HepG2 (cell line): Measurements from ENCODE around the gene DOCK1. TPM values are rescaled to one million over a fixed set of nuclear protein-coding genes. Genes with fewer than 3 reads are reported as not detected.
A peak's percentile ranks its signal among the peaks of the same experiment; 100 is the strongest.

Experiments used
- CENPX ChIP-seq: sonication (generic); formaldehyde crosslinking; IDR thresholded peaks from 2 replicates; pipeline ENCODE4 v1.9.0; 2021; ENCODE audit warnings: mild to moderate bottlenecking, missing genetic modification reagents, moderate library complexity
- EP300 ChIP-seq, 3 experiments: sonication (generic) in 1 of 3; formaldehyde crosslinking in 1 of 3; IDR thresholded peaks; 2 replicates each; pipeline versions ENCODE4 v1.5.1 to v1.6.1; 2011 to 2020; ENCODE audit warnings: low read depth in 2 of 3, low read length in 2 of 3, borderline replicate concordance in 1 of 3, improper control_type of control experiment in 1 of 3, mild to moderate bottlenecking in 1 of 3, missing genetic modification reagents in 1 of 3, moderate library complexity in 1 of 3
- FOXO1 ChIP-seq: sonication (generic); formaldehyde crosslinking; IDR thresholded peaks from 2 replicates; pipeline ENCODE4 v1.4.0; 2020; ENCODE audit warnings: missing genetic modification reagents
- IKZF4 ChIP-seq: sonication (generic); formaldehyde crosslinking; IDR thresholded peaks from 2 replicates; pipeline ENCODE4 v1.5.1; 2020; ENCODE audit warnings: borderline replicate concordance, mild to moderate bottlenecking, low read depth, missing genetic modification reagents; ENCODE audit errors: not compliant biosample characterization
- PCBP1 ChIP-seq: fragments of 200-400 bp; formaldehyde crosslinking; IDR thresholded peaks from 2 replicates; pipeline ENCODE4 v1.6.1; 2017; ENCODE audit warnings: mild to moderate bottlenecking, low read depth, low read length, borderline replicate concordance
- POLR2G ChIP-seq: fragments of 200-400 bp; formaldehyde crosslinking; IDR thresholded peaks from 2 replicates; pipeline ENCODE4 v1.6.1; 2018; ENCODE audit warnings: mild to moderate bottlenecking, low read depth, low read length, moderate library complexity
- RBM22 ChIP-seq: fragments of 200-400 bp; formaldehyde crosslinking; optimal IDR thresholded peaks from 2 replicates; pipeline ENCODE3; 2017; ENCODE audit warnings: mild to moderate bottlenecking, low read length, moderate library complexity
- TOE1 ChIP-seq: sonication (generic); formaldehyde crosslinking; IDR thresholded peaks from 2 replicates; pipeline ENCODE4 v1.4.0; 2020; ENCODE audit warnings: mild to moderate bottlenecking, missing genetic modification reagents
- ZNF317 ChIP-seq: sonication (generic); formaldehyde crosslinking; IDR thresholded peaks from 2 replicates; pipeline ENCODE4 v1.5.0; 2020; ENCODE audit warnings: mild to moderate bottlenecking, missing genetic modification reagents
- ZNF432 ChIP-seq: sonication (generic); formaldehyde crosslinking; IDR thresholded peaks from 2 replicates; pipeline ENCODE4 v1.5.0; 2020; ENCODE audit warnings: missing genetic modification reagents, mild to moderate bottlenecking, borderline replicate concordance
- ZNF674 ChIP-seq: sonication (generic); formaldehyde crosslinking; IDR thresholded peaks from 2 replicates; pipeline ENCODE4 v1.5.0; 2020; ENCODE audit warnings: low read depth, mild to moderate bottlenecking, missing genetic modification reagents
- ZNF749 ChIP-seq: sonication (generic); formaldehyde crosslinking; IDR thresholded peaks from 2 replicates; pipeline ENCODE4 v1.8.0; 2022; ENCODE audit warnings: mild to moderate bottlenecking, missing genetic modification reagents, moderate library complexity, borderline replicate concordance
- ZNF777 ChIP-seq: sonication (generic); formaldehyde crosslinking; IDR thresholded peaks from 2 replicates; pipeline ENCODE4 v1.4.0; 2020; ENCODE audit warnings: missing genetic modification reagents
- ZSCAN30 ChIP-seq: sonication (generic); formaldehyde crosslinking; IDR thresholded peaks from 2 replicates; pipeline ENCODE4 v1.5.0; 2020; ENCODE audit warnings: mild to moderate bottlenecking, missing genetic modification reagents
- polyA plus RNA-seq, 8 experiments: library from polyadenylated mRNA; depleted of rRNA in 3 of 8; stranded (reverse) in 7 of 8; unstranded in 1 of 8; fragments of >200 nt; fragmentation: Illumina TruSeq in 4 of 8; extraction: Trizol in 4 of 8; gene quantifications; 2 replicates each; pipeline versions ENCODE4 v1.2.1 to v1.2.3, GENCODE V29; 2011 to 2016; ENCODE audit warnings: low read depth in 4 of 8, missing spikeins in 1 of 8, mixed read lengths in 1 of 8; ENCODE audit not compliant: insufficient read depth in 1 of 8
- total RNA-seq, 5 experiments: library from RNA; depleted of rRNA; stranded (reverse); fragments of >200 nt; fragmentation: Illumina TruSeq; extraction: Trizol; gene quantifications; 2 replicates each; pipeline ENCODE4 v1.2.3, GENCODE V29; 2016; ENCODE audit warnings: low read depth in 1 of 5
- TF ChIP-seq, protein P1 (sequence below): sonication (generic); formaldehyde crosslinking; conservative IDR thresholded peaks from 2 replicates; pipeline ENCODE4 v1.8.0; 2022; ENCODE audit warnings: missing genetic modification reagents
- TF ChIP-seq, protein P2 (sequence below), 2 experiments: sonication (generic) in 1 of 2; formaldehyde crosslinking in 1 of 2; IDR thresholded peaks; 2 replicates each; pipeline versions ENCODE4 v1.4.0 to v1.6.1; 2016 to 2020; ENCODE audit warnings: borderline replicate concordance in 1 of 2, low read depth in 1 of 2, mild to moderate bottlenecking in 1 of 2, missing genetic modification reagents in 1 of 2
- TF ChIP-seq, protein P3 (sequence below): sonication (generic); formaldehyde crosslinking; IDR thresholded peaks from 2 replicates; pipeline ENCODE4; 2020; ENCODE audit warnings: missing genetic modification reagents, mild to moderate bottlenecking, borderline replicate concordance

DOCK1 gene
- total and polyA plus RNA-seq, 2 of the 13 experiments (the other 11 are each of a cell fraction or from before 2014, with no cell fraction given) = 8.3 to 25.5 TPM

DNA sequence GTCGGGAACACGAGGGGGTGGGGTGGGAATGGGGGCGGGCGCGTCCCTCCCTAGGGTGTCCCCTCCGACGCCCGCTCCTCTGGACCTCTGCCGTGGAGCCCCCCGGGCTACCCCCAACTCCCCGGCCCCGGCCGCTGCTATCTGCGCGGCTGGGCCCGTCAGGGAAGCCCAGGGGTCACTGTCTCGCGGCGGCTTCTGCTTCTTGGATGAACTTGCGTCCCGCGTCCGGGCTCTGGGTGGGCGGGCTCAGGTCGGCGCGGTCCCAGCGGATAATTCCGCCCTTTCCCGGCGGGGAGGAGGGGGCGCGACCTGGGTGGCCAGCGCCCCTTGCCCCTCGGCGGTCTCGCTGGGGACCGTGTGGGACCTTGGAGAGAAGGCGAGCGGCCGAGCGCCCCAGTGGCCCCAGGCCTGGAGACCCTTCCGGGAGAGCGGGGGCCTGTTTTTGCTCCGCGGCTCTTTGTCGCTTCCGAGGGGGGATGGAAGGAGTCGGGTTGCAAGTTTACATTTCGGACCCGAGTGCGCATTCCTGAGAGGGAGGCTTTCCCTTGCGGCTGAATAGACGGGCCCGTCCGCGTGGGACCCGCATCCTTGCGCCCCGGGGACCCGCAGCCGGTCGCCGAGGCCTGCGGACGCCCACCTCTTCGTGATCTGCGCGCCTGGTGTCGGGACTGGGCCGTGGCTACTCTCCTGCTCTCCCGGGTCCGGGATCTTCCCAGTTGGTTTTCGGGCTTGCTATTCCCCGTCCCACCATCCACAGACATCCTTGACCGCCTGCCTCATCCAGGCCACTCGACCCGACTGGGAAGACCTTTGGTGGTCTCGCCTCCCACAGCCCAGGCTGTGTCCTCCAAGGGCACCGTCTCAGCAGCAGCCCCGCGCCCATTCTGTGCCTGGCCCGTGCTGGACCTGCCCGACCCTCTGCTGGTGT is 812 bp downstream of the DOCK1 start (continued):
- TF ChIP-seq ZNF432 (CRISPR knock-in tag) (no peak), ZSCAN30 (no peak), POLR2G (no peak), FOXO1 (no peak), ZNF317 (CRISPR knock-in tag) (no peak), PCBP1 (no peak), RBM22 (no peak), IKZF4 (no peak), ZNF674 (CRISPR knock-in tag) (no peak), TOE1 (no peak), EP300 (IDR thresholded peaks at IDR 0.05; ENCODE audit: low read depth in 2 of 2, low read length in 2 of 2) (no peak), EP300 (CRISPR knock-in tag; IDR thresholded peaks at IDR 0.05; ENCODE audit: borderline replicate concordance) (no peak), ZNF777 (CRISPR knock-in tag) (peak; percentile 63), ZNF749 (CRISPR knock-in tag) (no peak), CENPX (CRISPR knock-in tag) (no peak)
- TF ChIP-seq, protein P1, sequence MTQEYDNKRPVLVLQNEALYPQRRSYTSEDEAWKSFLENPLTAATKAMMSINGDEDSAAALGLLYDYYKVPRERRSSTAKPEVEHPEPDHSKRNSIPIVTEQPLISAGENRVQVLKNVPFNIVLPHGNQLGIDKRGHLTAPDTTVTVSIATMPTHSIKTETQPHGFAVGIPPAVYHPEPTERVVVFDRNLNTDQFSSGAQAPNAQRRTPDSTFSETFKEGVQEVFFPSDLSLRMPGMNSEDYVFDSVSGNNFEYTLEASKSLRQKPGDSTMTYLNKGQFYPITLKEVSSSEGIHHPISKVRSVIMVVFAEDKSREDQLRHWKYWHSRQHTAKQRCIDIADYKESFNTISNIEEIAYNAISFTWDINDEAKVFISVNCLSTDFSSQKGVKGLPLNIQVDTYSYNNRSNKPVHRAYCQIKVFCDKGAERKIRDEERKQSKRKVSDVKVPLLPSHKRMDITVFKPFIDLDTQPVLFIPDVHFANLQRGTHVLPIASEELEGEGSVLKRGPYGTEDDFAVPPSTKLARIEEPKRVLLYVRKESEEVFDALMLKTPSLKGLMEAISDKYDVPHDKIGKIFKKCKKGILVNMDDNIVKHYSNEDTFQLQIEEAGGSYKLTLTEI (CRISPR knock-in tag) = no peak
- TF ChIP-seq, protein P2, sequence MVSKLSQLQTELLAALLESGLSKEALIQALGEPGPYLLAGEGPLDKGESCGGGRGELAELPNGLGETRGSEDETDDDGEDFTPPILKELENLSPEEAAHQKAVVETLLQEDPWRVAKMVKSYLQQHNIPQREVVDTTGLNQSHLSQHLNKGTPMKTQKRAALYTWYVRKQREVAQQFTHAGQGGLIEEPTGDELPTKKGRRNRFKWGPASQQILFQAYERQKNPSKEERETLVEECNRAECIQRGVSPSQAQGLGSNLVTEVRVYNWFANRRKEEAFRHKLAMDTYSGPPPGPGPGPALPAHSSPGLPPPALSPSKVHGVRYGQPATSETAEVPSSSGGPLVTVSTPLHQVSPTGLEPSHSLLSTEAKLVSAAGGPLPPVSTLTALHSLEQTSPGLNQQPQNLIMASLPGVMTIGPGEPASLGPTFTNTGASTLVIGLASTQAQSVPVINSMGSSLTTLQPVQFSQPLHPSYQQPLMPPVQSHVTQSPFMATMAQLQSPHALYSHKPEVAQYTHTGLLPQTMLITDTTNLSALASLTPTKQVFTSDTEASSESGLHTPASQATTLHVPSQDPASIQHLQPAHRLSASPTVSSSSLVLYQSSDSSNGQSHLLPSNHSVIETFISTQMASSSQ (IDR thresholded peaks at IDR 0.05; ENCODE audit: low read depth) = no peak
- TF ChIP-seq, protein P2 (CRISPR knock-in tag; IDR thresholded peaks at IDR 0.05; ENCODE audit: borderline replicate concordance) = 0 out of 2 replicates have a peak, but pooled peaks have one; percentile 3
- TF ChIP-seq, protein P3, sequence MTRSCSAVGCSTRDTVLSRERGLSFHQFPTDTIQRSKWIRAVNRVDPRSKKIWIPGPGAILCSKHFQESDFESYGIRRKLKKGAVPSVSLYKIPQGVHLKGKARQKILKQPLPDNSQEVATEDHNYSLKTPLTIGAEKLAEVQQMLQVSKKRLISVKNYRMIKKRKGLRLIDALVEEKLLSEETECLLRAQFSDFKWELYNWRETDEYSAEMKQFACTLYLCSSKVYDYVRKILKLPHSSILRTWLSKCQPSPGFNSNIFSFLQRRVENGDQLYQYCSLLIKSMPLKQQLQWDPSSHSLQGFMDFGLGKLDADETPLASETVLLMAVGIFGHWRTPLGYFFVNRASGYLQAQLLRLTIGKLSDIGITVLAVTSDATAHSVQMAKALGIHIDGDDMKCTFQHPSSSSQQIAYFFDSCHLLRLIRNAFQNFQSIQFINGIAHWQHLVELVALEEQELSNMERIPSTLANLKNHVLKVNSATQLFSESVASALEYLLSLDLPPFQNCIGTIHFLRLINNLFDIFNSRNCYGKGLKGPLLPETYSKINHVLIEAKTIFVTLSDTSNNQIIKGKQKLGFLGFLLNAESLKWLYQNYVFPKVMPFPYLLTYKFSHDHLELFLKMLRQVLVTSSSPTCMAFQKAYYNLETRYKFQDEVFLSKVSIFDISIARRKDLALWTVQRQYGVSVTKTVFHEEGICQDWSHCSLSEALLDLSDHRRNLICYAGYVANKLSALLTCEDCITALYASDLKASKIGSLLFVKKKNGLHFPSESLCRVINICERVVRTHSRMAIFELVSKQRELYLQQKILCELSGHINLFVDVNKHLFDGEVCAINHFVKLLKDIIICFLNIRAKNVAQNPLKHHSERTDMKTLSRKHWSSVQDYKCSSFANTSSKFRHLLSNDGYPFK (CRISPR knock-in tag) = no peak
